Measurements from ENCODE around the gene KCNJ16.

KCNJ16 gene

GRCh38 chr17:70116919-70117318 lies 41.9 kb downstream of the KCNJ16 start:
- H3K9me3 ChIP-seq (ENCODE audit: low read length), result no peaks in the 10 kb centered on the region
- H3K4me3 ChIP-seq (ENCODE audit: low read depth in 1 of 2, low read length in 2 of 2), result no peak overlapping the region
- H3K4me1 ChIP-seq (ENCODE audit: insufficient read depth, low read length), result peaks cover 12% of the 10 kb centered on the region
- H3K27ac ChIP-seq (ENCODE audit: low read depth, low read length), result no peak overlapping the region
- no peak overlapping the region for H3K9ac ChIP-seq (ENCODE audit: low read length)
- no peaks in the 10 kb centered on the region for H3K27me3 ChIP-seq (ENCODE audit: control insufficient read depth in 1 of 2, insufficient read depth in 2 of 2, low read length in 2 of 2)
- H3K36me3 ChIP-seq (ENCODE audit: insufficient read depth, low read length), result no peaks in the 10 kb centered on the region

- Histone ChIP-seq H3K36me3 (ENCODE audit: insufficient read depth, low read length) (no peaks in the 10 kb centered on the region), H3K4me3 (ENCODE audit: low read depth in 1 of 2, low read length in 2 of 2) (no peak overlapping the region), H3K27me3 (ENCODE audit: control insufficient read depth in 1 of 2, insufficient read depth in 2 of 2, low read length in 2 of 2) (no peaks in the 10 kb centered on the region), H3K9me3 (ENCODE audit: low read length) (no peaks in the 10 kb centered on the region), H3K27ac (ENCODE audit: low read depth, low read length) (no peak overlapping the region), H3K9ac (ENCODE audit: low read length) (no peak overlapping the region), H3K4me1 (ENCODE audit: insufficient read depth, low read length) (peaks cover 7% of the 10 kb centered on the region)
Observed at GRCh38 chr17:70119545-70119944, 44.5 kb downstream of the KCNJ16 start.

GRCh38 chr17:70119983-70120382 lies 45.0 kb downstream of the KCNJ16 start:
- Histone ChIP-seq H3K4me1 (ENCODE audit: insufficient read depth, low read length) (peaks cover 2% of the 10 kb centered on the region), H3K27me3 (ENCODE audit: control insufficient read depth in 1 of 2, insufficient read depth in 2 of 2, low read length in 2 of 2) (no peaks in the 10 kb centered on the region), H3K27ac (ENCODE audit: low read depth, low read length) (no peak overlapping the region), H3K9me3 (ENCODE audit: low read length) (no peaks in the 10 kb centered on the region), H3K36me3 (ENCODE audit: insufficient read depth, low read length) (no peaks in the 10 kb centered on the region), H3K9ac (ENCODE audit: low read length) (no peak overlapping the region), H3K4me3 (ENCODE audit: low read depth in 1 of 2, low read length in 2 of 2) (no peak overlapping the region)

DNA sequence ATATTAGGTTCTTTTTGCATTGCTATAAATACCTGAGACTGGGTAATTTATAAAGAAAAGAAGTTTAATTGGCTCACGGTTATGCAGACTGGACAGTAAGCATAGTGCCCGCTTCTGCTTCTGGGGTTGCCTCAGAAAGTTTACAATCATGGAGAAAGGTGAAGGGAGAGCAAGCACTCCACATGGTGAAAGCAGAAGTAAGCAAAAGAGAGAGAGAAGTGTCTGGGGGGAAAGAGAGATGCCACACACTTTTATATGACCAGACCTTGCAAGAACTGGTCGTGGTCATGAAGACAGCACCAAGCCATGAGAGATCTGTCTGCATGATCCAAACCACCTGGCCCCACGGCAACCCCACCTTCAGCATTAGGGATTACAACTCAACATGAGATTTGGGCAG lies 45.4 kb downstream of the KCNJ16 start:
- no peaks in the 10 kb centered on the region for H3K27me3 ChIP-seq (ENCODE audit: control insufficient read depth in 1 of 2, insufficient read depth in 2 of 2, low read length in 2 of 2)
- no peaks in the 10 kb centered on the region for H3K9me3 ChIP-seq (ENCODE audit: low read length)
- H3K4me1 ChIP-seq (ENCODE audit: insufficient read depth, low read length), result no peaks in the 10 kb centered on the region
- no peaks in the 10 kb centered on the region for H3K36me3 ChIP-seq (ENCODE audit: insufficient read depth, low read length)
- H3K9ac ChIP-seq (ENCODE audit: low read length), result no peak overlapping the region
- no peak overlapping the region for H3K27ac ChIP-seq (ENCODE audit: low read depth, low read length)
- no peak overlapping the region for H3K4me3 ChIP-seq (ENCODE audit: low read depth in 1 of 2, low read length in 2 of 2)

GRCh38 chr17:70121126-70121525 lies 46.1 kb downstream of the KCNJ16 start:
- Histone ChIP-seq H3K4me1 (ENCODE audit: insufficient read depth, low read length) (no peaks in the 10 kb centered on the region), H3K9ac (ENCODE audit: low read length) (no peak overlapping the region), H3K27me3 (ENCODE audit: control insufficient read depth in 1 of 2, insufficient read depth in 2 of 2, low read length in 2 of 2) (no peaks in the 10 kb centered on the region), H3K9me3 (ENCODE audit: low read length) (no peaks in the 10 kb centered on the region), H3K36me3 (ENCODE audit: insufficient read depth, low read length) (no peaks in the 10 kb centered on the region), H3K4me3 (ENCODE audit: low read depth in 1 of 2, low read length in 2 of 2) (no peak overlapping the region), H3K27ac (ENCODE audit: low read depth, low read length) (no peak overlapping the region)

- no peaks in the 10 kb centered on the region for H3K4me1 ChIP-seq (ENCODE audit: insufficient read depth, low read length)
- no peaks in the 10 kb centered on the region for H3K36me3 ChIP-seq (ENCODE audit: insufficient read depth, low read length)
- H3K27me3 ChIP-seq (ENCODE audit: control insufficient read depth in 1 of 2, insufficient read depth in 2 of 2, low read length in 2 of 2), result no peaks in the 10 kb centered on the region
- no peak overlapping the region for H3K27ac ChIP-seq (ENCODE audit: low read depth, low read length)
- no peaks in the 10 kb centered on the region for H3K9me3 ChIP-seq (ENCODE audit: low read length)
- no peak overlapping the region for H3K9ac ChIP-seq (ENCODE audit: low read length)
- no peak overlapping the region for H3K4me3 ChIP-seq (ENCODE audit: low read depth in 1 of 2, low read length in 2 of 2)
Observed at GRCh38 chr17:70123193-70123592, 48.2 kb downstream of the KCNJ16 start.

- H3K27me3 ChIP-seq (ENCODE audit: control insufficient read depth in 1 of 2, insufficient read depth in 2 of 2, low read length in 2 of 2), result no peaks in the 10 kb centered on the region
- no peaks in the 10 kb centered on the region for H3K4me1 ChIP-seq (ENCODE audit: insufficient read depth, low read length)
- no peaks in the 10 kb centered on the region for H3K9me3 ChIP-seq (ENCODE audit: low read length)
- no peaks in the 10 kb centered on the region for H3K36me3 ChIP-seq (ENCODE audit: insufficient read depth, low read length)
- H3K9ac ChIP-seq (ENCODE audit: low read length), result no peak overlapping the region
- H3K4me3 ChIP-seq (ENCODE audit: low read depth in 1 of 2, low read length in 2 of 2), result no peak overlapping the region
- H3K27ac ChIP-seq (ENCODE audit: low read depth, low read length), result no peak overlapping the region
Observed at GRCh38 chr17:70124723-70125122, 49.7 kb downstream of the KCNJ16 start.

GRCh38 chr17:70127221-70127873 lies 52.3 kb downstream of the KCNJ16 start:
- Histone ChIP-seq H3K4me3 (ENCODE audit: low read depth in 1 of 2, low read length in 2 of 2) (no peak overlapping the region), H3K36me3 (ENCODE audit: insufficient read depth, low read length) (no peaks in the 10 kb centered on the region), H3K27ac (ENCODE audit: low read depth, low read length) (no peak overlapping the region), H3K9me3 (ENCODE audit: low read length) (no peaks in the 10 kb centered on the region), H3K9ac (ENCODE audit: low read length) (no peak overlapping the region), H3K27me3 (ENCODE audit: control insufficient read depth in 1 of 2, insufficient read depth in 2 of 2, low read length in 2 of 2) (no peaks in the 10 kb centered on the region), H3K4me1 (ENCODE audit: insufficient read depth, low read length) (no peaks in the 10 kb centered on the region)

DNA sequence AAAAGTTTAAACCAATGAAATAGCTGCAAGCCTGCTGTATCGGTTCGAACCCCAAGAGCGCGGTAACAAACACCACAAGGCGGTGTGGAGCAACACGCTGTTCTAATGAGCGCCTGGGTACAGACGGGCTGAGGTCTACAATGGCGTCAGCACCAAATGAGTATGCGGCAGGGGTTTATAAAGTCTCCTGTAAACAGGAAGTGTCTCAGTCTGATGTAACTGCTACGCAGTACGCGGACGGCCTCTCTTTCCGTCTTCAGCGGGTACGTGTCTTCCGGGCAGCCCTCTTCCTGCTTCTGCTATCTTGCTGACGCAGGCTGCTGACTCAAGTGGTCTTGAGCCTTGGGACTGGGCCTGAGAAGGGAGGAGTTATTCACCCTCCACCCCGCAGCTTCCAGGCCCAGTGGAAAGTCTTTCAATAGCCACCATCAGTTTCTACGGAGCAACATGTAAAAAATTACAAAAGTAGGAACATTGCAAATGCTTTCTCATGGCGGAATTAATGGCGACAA lies 53.8 kb downstream of the KCNJ16 start:
- no peak overlapping the region for H3K4me3 ChIP-seq (ENCODE audit: low read depth in 1 of 2, low read length in 2 of 2)

GRCh38 chr17:70130289-70130688 lies 55.3 kb downstream of the KCNJ16 start:
- no peaks in the 10 kb centered on the region for H3K9me3 ChIP-seq (ENCODE audit: low read length)

More for the DNA sequence above, 53.8 kb downstream of the KCNJ16 start:
- Histone ChIP-seq H3K4me1 (ENCODE audit: insufficient read depth, low read length) (no peaks in the 10 kb centered on the region), H3K27ac (ENCODE audit: low read depth, low read length) (no peak overlapping the region), H3K36me3 (ENCODE audit: insufficient read depth, low read length) (no peaks in the 10 kb centered on the region), H3K27me3 (ENCODE audit: control insufficient read depth in 1 of 2, insufficient read depth in 2 of 2, low read length in 2 of 2) (no peaks in the 10 kb centered on the region), H3K9me3 (ENCODE audit: low read length) (no peaks in the 10 kb centered on the region), H3K9ac (ENCODE audit: low read length) (no peak overlapping the region)

GRCh38 chr17:70132505-70132904 lies 57.5 kb downstream of the KCNJ16 start:
- H3K27me3 ChIP-seq (ENCODE audit: control insufficient read depth in 1 of 2, insufficient read depth in 2 of 2, low read length in 2 of 2), result no peaks in the 10 kb centered on the region

More at GRCh38 chr17:70130289-70130688, 55.3 kb downstream of the KCNJ16 start:
- H3K27ac ChIP-seq (ENCODE audit: low read depth, low read length), result no peak overlapping the region
- H3K9ac ChIP-seq (ENCODE audit: low read length), result no peak overlapping the region
- H3K4me1 ChIP-seq (ENCODE audit: insufficient read depth, low read length), result no peaks in the 10 kb centered on the region
- no peak overlapping the region for H3K4me3 ChIP-seq (ENCODE audit: low read depth in 1 of 2, low read length in 2 of 2)
- no peaks in the 10 kb centered on the region for H3K27me3 ChIP-seq (ENCODE audit: control insufficient read depth in 1 of 2, insufficient read depth in 2 of 2, low read length in 2 of 2)
- no peaks in the 10 kb centered on the region for H3K36me3 ChIP-seq (ENCODE audit: insufficient read depth, low read length)

DNA sequence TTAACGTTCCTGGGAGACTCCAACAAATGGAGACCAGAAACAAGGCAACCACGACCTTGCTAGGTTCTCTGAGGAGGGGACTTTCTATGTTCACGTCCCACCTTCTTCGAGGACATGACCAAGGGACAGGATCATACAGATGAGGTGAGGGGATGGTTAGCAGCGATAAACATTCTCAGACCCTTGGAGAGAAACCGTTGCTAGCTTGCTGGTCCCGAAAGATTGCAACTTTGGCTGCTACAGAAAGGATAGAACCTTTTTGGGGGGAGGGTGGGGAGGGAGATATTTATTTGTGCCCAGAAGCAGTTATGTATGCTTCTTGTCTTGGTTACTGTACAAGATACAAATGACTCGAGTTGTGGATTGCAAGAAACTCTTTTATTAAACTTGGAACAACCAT lies 59.0 kb downstream of the KCNJ16 start:
- no peak overlapping the region for H3K27ac ChIP-seq (ENCODE audit: low read depth, low read length)
- H3K4me1 ChIP-seq (ENCODE audit: insufficient read depth, low read length), result peaks cover 16% of the 10 kb centered on the region
- H3K36me3 ChIP-seq (ENCODE audit: insufficient read depth, low read length), result no peaks in the 10 kb centered on the region
- H3K4me3 ChIP-seq (ENCODE audit: low read depth in 1 of 2, low read length in 2 of 2), result no peak overlapping the region
- H3K9me3 ChIP-seq (ENCODE audit: low read length), result no peaks in the 10 kb centered on the region
- H3K9ac ChIP-seq (ENCODE audit: low read length), result no peak overlapping the region
- no peaks in the 10 kb centered on the region for H3K27me3 ChIP-seq (ENCODE audit: control insufficient read depth in 1 of 2, insufficient read depth in 2 of 2, low read length in 2 of 2)

More at GRCh38 chr17:70132505-70132904, 57.5 kb downstream of the KCNJ16 start:
- no peak overlapping the region for H3K4me3 ChIP-seq (ENCODE audit: low read depth in 1 of 2, low read length in 2 of 2)
- no peak overlapping the region for H3K9ac ChIP-seq (ENCODE audit: low read length)
- H3K36me3 ChIP-seq (ENCODE audit: insufficient read depth, low read length), result no peaks in the 10 kb centered on the region
- H3K9me3 ChIP-seq (ENCODE audit: low read length), result no peaks in the 10 kb centered on the region
- no peak overlapping the region for H3K27ac ChIP-seq (ENCODE audit: low read depth, low read length)
- peaks cover 1% of the 10 kb centered on the region for H3K4me1 ChIP-seq (ENCODE audit: insufficient read depth, low read length)

All from muscle layer of colon (tissue), 2 donors.